Bronchial smooth muscle cell (primary cell): Measurements from ENCODE around the gene GTF2E1. TPM values are rescaled to one million over a fixed set of nuclear protein-coding genes. Genes with fewer than 3 reads are reported as not detected.

Experiments used
- total RNA-seq: library from RNA; depleted of rRNA; stranded (reverse); fragments of >200 nt; gene quantifications from 2 replicates; pipeline ENCODE4 v1.2.1, GENCODE V29; 2014

Gene GTF2E1
- total RNA-seq, result 13.1 and 15.2 TPM in 2 replicates

GRCh38 chr3:120742198-120742848 is at the start of gene GTF2E1, which contains the start of gene RABL3:
Gene GTF2E1 (plus strand): TSS chr3:120742744. CDS start chr3:120750553, 7,809 bp downstream.
Gene RABL3 (minus strand): TSS chr3:120742516. CDS start chr3:120742507, 9 bp downstream.

Other genes starting within 250 kb of the GTF2E1 start
- 32.9 and 36.3 TPM in 2 replicates for gene NDUFB4, start 146.4 kb upstream of the GTF2E1 start, total RNA-seq
- gene HGD, start 60.5 kb upstream of the GTF2E1 start, total RNA-seq, result 0.26 and 0.32 TPM in 2 replicates
- 12.9 and 14.3 TPM in 2 replicates for gene RABL3, start 228 bp upstream of the GTF2E1 start, total RNA-seq
- gene STXBP5L, start 165.5 kb downstream of the GTF2E1 start, total RNA-seq, result not detected in 2 replicates